Choroid plexus epithelial cell (primary cell): ENCODE results near the gene STARD6.
"Not testable (repeated sequence)": the region's sequence is repeated elsewhere in the genome, so short reads cannot be mapped to it uniquely, and the experiment has no call there.

Experiments used
- DNase-seq: peaks from one replicate; pipeline ENCODE4 v3.0.0-alpha.2; 2010; ENCODE audit warnings: low read depth
- H3K4me3 ChIP-seq: 2 replicates; pipeline ENCODE4 v1.5.1; 2011; ENCODE audit warnings: low read depth, mild to moderate bottlenecking, control low read depth, low read length, moderate library complexity
- TF ChIP-seq, protein P1 (sequence below): conservative IDR thresholded peaks from 2 replicates; pipeline ENCODE4 v1.5.1; 2011; ENCODE audit warnings: low read depth, mild to moderate bottlenecking, control low read depth, inconsistent platforms, low read length, moderate library complexity

The STARD6 gene

DNA sequence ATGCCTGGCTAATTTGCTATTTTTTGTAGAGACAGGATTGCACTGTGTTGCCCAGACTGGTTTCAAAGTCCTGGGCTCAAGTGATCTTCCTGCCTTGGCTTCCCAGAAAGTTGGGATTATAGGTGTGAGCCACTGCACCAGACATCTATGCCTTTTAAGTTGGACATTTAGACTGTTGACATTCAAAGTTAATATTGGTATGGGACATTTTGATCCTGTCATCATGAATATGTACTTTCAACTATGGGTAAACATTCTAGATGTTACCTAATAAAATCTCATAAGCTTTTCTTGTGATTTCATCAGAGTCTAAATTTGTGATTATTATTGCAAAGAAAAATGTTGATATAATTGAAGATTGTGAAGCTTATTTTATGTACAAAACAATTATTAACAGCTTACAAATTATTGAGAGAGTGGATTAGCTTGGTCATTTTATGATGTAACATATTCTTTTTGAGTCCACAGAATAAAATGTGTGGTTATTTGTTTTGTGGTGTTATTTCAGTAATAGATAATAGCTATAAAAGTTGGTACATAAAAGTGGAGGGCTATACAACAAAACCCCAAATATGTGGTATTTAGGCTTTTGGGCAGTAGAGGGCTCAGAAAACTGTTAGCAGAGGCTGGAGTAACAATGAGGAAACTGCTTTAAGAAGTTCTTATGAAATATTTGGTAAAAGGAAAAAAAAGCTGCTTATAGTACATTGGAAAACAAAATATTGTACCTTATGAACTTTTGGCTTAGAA lies 41.4 kb downstream of the STARD6 start:
- TF ChIP-seq, protein P1, sequence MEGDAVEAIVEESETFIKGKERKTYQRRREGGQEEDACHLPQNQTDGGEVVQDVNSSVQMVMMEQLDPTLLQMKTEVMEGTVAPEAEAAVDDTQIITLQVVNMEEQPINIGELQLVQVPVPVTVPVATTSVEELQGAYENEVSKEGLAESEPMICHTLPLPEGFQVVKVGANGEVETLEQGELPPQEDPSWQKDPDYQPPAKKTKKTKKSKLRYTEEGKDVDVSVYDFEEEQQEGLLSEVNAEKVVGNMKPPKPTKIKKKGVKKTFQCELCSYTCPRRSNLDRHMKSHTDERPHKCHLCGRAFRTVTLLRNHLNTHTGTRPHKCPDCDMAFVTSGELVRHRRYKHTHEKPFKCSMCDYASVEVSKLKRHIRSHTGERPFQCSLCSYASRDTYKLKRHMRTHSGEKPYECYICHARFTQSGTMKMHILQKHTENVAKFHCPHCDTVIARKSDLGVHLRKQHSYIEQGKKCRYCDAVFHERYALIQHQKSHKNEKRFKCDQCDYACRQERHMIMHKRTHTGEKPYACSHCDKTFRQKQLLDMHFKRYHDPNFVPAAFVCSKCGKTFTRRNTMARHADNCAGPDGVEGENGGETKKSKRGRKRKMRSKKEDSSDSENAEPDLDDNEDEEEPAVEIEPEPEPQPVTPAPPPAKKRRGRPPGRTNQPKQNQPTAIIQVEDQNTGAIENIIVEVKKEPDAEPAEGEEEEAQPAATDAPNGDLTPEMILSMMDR = no peak
- DNase-seq = no peak
- H3K4me3 ChIP-seq = no peak overlapping the region

DNA sequence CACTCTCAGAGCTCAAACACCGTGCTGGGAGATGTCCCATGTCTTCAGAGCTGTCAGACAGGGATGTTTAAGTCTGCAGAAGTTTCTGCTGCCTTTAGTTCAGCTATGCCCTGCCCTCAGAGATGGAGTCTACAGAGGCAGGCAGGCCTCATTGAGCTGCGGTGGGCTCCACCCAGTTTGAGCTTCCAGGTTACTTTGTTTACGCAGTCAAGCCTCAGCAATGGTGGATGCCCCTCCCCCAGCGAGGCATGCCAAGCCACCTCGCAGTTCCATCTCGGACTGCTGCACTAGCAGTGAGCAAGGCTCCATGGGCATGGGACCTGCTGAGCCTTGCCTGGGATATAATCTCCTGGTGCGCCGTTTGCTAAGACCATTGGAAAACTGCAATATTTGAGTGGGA lies 48.1 kb downstream of the STARD6 start:
- not testable (repeated sequence) for DNase-seq, H3K4me3 ChIP-seq

DNA sequence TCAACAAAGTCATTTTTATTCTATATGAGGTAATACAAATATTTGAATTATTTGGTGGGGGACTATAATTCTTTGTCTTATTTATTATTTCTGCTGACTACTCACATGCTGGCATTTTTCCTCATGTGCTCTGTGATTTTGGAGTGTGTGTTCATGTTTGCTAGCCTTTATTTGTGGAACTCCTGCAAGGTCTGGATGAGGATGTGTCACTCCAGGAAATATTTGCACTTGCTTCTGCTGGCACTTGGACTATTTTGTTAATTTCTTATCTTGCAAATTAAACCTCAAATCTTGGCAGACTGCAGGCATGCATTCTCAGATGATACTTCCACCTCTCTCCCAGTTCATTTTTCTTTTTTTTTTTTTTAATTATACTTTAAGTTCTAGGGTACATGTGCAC lies 54.2 kb downstream of the STARD6 start:
- TF ChIP-seq, protein P1 = no peak
- no peak overlapping the region for H3K4me3 ChIP-seq
- no peak for DNase-seq

DNA sequence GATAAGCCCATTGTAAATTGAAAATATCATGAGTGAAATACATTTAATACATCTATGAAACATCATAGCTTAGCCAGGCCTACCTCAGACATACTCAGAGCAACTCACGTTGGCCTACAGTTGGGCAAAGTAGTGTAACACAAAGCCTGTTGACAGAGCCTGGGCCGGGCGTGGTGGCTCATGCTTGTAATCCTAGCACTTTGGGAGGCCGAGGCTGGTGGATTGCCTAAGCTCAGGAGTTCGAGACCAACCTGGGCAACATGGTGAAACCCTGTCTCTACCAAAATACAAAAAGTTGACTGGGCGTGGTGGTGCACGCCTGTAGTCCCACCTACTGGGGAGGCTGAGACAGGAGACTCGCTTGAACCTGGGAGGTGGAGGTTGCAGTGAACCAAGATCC lies 58.7 kb downstream of the STARD6 start:
- not testable (repeated sequence) for DNase-seq, H3K4me3 ChIP-seq

DNA sequence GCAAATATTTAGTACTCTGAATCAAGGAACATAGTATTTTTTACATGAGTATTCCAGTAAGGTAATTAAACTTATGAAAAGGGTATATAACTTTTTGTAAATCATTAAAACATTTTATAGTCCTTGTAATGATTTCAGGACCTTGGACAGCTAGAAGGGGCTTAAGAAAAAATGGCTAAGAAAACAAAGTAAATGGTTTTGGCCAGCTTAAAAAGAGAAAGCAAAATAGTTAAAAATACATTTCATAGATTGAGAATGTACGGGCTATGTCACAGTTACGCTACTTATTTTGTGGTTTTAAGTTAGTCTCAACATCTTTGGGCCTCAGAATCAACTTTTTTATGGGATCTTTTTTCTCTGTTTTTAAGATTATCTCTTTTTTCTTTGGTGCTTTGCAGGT lies 61.6 kb downstream of the STARD6 start:
- no peak overlapping the region for H3K4me3 ChIP-seq
- TF ChIP-seq, protein P1 = no peak
- peak; percentile 31 for DNase-seq

DNA sequence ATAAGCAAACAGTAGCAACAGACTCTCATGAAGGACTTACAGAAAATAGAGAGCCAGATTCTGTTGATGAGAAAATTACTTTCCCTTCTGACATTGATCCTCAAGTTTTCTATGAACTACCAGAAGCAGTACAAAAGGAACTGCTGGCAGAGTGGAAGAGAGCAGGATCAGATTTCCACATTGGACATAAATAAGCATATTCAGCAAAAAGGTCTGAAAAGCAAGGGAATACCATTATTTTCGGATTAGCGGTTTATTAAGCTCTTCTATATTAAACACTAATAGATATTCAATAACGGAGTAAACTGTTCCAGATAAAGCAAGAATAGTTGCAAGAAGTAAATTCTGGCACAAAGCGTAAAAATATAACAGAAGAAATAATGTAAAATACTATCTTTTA lies 63.4 kb downstream of the STARD6 start:
- no peak for DNase-seq
- TF ChIP-seq, protein P1 = no peak
- no peak overlapping the region for H3K4me3 ChIP-seq

DNA sequence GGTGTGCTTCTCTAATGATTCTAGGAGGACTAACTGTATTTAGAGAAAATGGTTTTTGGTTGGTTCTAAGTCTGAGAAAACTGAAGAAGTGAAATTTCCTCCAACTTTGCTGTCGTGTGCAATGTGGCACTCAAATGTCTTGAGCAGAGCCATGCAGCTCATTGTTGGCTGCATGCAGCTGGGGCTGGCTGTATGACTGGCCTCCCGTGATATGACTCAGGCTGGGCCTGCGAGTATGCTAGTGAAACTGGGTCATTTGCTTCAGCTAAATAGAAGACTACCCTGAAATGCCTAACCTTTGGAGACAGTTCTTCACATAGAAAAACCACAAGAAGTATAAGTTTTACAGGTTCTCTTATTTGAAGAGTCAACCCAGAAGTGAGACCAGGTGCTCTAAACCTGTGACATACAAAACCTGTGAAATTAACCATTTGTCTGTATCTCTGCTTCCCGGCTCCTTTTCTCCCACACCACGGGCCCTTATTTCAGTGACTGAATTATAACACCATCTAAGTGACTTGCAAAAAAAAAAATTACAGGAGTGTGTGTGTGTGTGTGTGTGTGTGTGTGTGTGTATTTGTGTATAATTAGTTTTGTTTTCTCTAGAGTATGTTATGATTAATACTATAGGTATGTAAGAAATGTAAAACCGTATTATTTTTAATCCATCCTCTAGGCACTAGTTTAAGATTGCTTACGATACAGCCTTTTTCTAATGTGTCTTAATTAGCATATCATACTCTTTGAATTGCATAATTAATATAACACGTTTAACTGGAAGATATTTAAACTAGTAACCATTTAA lies 72.5 kb downstream of the STARD6 start:
- H3K4me3 ChIP-seq = no peak overlapping the region
- TF ChIP-seq, protein P1 = no peak
- peak; percentile 83 for DNase-seq

DNA sequence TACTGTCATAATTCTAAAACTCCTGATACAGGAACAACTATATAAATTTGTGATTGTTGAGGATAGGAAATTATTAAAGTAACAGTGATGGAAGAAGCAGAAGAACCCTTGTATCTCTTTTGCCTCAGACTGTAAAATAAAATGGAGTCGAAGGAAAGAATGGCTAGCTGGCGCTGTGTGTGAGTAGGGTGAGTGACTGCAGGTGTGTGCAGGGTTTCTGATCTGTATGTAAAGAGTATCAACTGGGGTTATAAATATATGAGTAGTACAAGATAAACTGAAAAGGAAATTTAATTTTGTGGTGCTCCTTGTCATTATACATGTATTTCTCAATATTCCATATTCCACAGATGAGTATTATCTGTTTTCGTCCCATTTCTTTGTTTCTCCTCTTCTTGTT lies 73.1 kb downstream of the STARD6 start:
- DNase-seq = no peak

More for the DNA sequence above, 73.1 kb downstream of the STARD6 start:
- H3K4me3 ChIP-seq = no peak overlapping the region
- TF ChIP-seq, protein P1 = no peak
